ENCODE results near the gene DCUN1D5. TPM values are rescaled to one million over a fixed set of nuclear protein-coding genes. Genes with fewer than 3 reads are reported as not detected.
A peak's percentile ranks its signal among the peaks of the same experiment; 100 is the strongest.

The DCUN1D5 gene
- total RNA-seq, 1 experiment from 2014 or later: 42.7 TPM

DNA sequence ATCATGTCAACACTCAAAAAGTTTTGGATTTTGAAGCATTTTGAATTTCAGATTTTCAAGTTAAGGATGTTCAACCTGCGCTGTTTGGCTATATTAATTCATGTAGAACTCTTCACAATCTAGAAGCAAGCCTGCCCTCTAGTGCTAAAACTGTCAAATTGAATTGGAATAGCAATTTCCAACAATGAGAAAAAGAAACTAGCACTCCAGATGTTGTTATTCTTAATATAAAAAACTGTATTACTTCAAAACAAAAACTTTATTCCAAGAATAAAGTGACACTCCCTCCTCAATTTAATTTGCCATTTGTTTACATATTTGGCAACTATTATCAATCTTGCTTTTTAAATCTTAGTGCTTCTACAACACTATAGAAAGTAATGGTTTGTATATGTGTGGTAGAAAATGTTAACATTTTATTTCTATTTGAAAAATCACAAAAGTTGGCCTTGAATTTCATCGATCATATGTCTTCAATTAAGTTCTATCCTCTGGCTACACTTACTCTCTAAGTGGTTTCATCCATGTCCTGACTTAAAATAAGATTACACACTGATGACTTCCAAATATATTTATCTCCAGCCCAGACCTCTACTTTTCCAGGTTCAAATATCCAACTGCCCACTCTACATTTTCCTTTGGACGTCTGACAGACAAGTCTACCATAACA lies 36.6 kb downstream of the DCUN1D5 start:
- Histone ChIP-seq H2AFZ (no peak overlapping the region), H3K79me2 (ENCODE audit: low read depth) (no peaks in the 10 kb centered on the region), H4K20me1 (ENCODE audit: insufficient read depth) (no peaks in the 10 kb centered on the region), H3K36me3 (ENCODE audit: low read depth) (0 out of 2 replicates have a peak, but pooled peaks cover 8% of the 10 kb centered on the region), H3K27ac (no peak overlapping the region), H3K9me3 (ENCODE audit: insufficient read depth, low read depth) (no peaks in the 10 kb centered on the region), H3F3A (ENCODE audit: insufficient read depth, low read depth) (peaks cover 33% of the 10 kb centered on the region), H3K4me1 (replicated peaks; ENCODE audit: insufficient read depth) (no peaks in the 10 kb centered on the region), H3K27me3 (ENCODE audit: insufficient read depth, low read depth) (no peaks in the 10 kb centered on the region), H3K9me2 (ENCODE audit: insufficient read depth) (no peaks in the 10 kb centered on the region), H3K4me3 (no peak overlapping the region), H3K4me2 (no peak overlapping the region)
- CTCF ChIA-PET: no interaction called here
- DNase-seq: no peak
- no TSS peak for BruUV-seq (replicated peaks)
- POLR2A ChIA-PET (ENCODE audit: unreplicated experiment): no interaction called here
- TF ChIP-seq, protein P1, sequence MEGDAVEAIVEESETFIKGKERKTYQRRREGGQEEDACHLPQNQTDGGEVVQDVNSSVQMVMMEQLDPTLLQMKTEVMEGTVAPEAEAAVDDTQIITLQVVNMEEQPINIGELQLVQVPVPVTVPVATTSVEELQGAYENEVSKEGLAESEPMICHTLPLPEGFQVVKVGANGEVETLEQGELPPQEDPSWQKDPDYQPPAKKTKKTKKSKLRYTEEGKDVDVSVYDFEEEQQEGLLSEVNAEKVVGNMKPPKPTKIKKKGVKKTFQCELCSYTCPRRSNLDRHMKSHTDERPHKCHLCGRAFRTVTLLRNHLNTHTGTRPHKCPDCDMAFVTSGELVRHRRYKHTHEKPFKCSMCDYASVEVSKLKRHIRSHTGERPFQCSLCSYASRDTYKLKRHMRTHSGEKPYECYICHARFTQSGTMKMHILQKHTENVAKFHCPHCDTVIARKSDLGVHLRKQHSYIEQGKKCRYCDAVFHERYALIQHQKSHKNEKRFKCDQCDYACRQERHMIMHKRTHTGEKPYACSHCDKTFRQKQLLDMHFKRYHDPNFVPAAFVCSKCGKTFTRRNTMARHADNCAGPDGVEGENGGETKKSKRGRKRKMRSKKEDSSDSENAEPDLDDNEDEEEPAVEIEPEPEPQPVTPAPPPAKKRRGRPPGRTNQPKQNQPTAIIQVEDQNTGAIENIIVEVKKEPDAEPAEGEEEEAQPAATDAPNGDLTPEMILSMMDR (conservative IDR thresholded peaks at IDR 0.05): peak; percentile 85
- TF ChIP-seq EZH2 (IDR thresholded peaks at IDR 0.05; ENCODE audit: low read depth): no peak
- intact Hi-C loops (cut with micrococcal nuclease; ENCODE audit: unreplicated experiment): loop anchor here (1.0 to 2.0 kb wide), 3 partner anchors 141 to 322 kb away; no protein-coding TSS in a partner anchor

DNA sequence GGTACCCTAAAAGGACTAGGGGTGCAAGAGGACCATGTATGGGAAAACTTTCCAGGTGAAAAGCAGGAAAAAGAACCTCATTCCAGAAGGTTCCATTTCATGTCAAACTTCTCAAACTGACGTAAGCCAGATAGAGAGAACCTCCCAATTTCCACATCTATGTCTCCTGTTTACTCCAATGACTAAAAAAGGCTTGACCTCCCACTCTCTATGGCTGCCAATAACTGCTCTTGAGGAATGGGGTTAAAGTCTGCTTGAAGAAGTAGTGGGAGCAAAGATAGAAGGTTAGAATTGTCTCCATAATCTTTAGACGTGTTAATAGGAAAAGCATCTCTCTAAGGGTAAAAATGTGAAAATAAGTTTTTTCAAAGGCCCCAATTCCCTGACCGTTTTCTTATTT lies 38.0 kb downstream of the DCUN1D5 start:
- intact Hi-C loops (cut with micrococcal nuclease; ENCODE audit: unreplicated experiment): loop anchor here (2.0 kb wide), 1 partner anchor 139 kb away; no protein-coding TSS in a partner anchor
- Histone ChIP-seq H4K20me1 (ENCODE audit: insufficient read depth) (no peaks in the 10 kb centered on the region), H3F3A (ENCODE audit: insufficient read depth, low read depth) (peaks cover 33% of the 10 kb centered on the region), H2AFZ (no peak overlapping the region), H3K27ac (no peak overlapping the region), H3K4me3 (no peak overlapping the region), H3K9me3 (ENCODE audit: insufficient read depth, low read depth) (no peaks in the 10 kb centered on the region), H3K27me3 (ENCODE audit: insufficient read depth, low read depth) (no peaks in the 10 kb centered on the region), H3K79me2 (ENCODE audit: low read depth) (no peaks in the 10 kb centered on the region), H3K4me1 (replicated peaks; ENCODE audit: insufficient read depth) (no peaks in the 10 kb centered on the region), H3K36me3 (ENCODE audit: low read depth) (0 out of 2 replicates have a peak, but pooled peaks cover 3% of the 10 kb centered on the region), H3K4me2 (no peak overlapping the region), H3K9me2 (ENCODE audit: insufficient read depth) (no peaks in the 10 kb centered on the region)
- POLR2A ChIA-PET (ENCODE audit: unreplicated experiment): no interaction called here
- BruUV-seq (replicated peaks): no TSS peak
- CTCF ChIA-PET: interaction anchor here (0.7 to 0.9 kb wide), 3 partner anchors 97 to 440 kb away, joined by 3 to 4 read pairs (median 3); no protein-coding TSS in a partner anchor
- TF ChIP-seq EZH2 (IDR thresholded peaks at IDR 0.05; ENCODE audit: low read depth): no peak
- TF ChIP-seq, protein P1 (conservative IDR thresholded peaks at IDR 0.05): no peak
- no peak for DNase-seq

DNA sequence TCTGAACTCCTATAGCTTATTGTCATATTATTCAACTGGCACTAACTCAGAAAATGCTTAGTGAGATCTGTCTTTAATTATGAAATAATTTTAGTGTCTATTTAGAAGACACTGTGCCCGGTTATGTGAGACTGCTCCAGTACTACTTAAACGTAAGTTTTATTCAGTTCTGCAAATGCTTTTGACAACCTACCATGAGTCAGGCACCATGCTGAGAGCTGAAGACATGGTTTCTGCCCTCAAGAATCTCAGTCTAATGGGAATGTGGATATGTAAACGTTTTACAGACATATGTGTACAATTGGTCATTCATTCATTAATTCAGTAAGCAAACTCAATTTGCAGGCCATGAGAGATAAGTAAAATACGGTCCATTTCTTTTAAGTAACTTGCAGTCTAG lies 40.0 kb downstream of the DCUN1D5 start:
- DNase-seq: no peak
- Histone ChIP-seq H3K4me1 (replicated peaks; ENCODE audit: insufficient read depth) (no peaks in the 10 kb centered on the region), H3K9me3 (ENCODE audit: insufficient read depth, low read depth) (no peaks in the 10 kb centered on the region), H4K20me1 (ENCODE audit: insufficient read depth) (no peaks in the 10 kb centered on the region), H3K4me3 (no peak overlapping the region), H3K27ac (no peak overlapping the region), H3K4me2 (no peak overlapping the region), H3K9me2 (ENCODE audit: insufficient read depth) (no peaks in the 10 kb centered on the region), H3K27me3 (ENCODE audit: insufficient read depth, low read depth) (no peaks in the 10 kb centered on the region), H2AFZ (no peak overlapping the region), H3F3A (ENCODE audit: insufficient read depth, low read depth) (peaks cover 28% of the 10 kb centered on the region), H3K79me2 (ENCODE audit: low read depth) (no peaks in the 10 kb centered on the region), H3K36me3 (ENCODE audit: low read depth) (0 out of 2 replicates have a peak, but pooled peaks cover 2% of the 10 kb centered on the region)
- ChIA-PET POLR2A (ENCODE audit: unreplicated experiment) (no interaction called here), CTCF (no interaction called here)
- no TSS peak for BruUV-seq (replicated peaks)
- intact Hi-C loops (cut with micrococcal nuclease; ENCODE audit: unreplicated experiment): no loop called here
- TF ChIP-seq EZH2 (IDR thresholded peaks at IDR 0.05; ENCODE audit: low read depth): no peak
- TF ChIP-seq, protein P1 (conservative IDR thresholded peaks at IDR 0.05): no peak

All from PC-9 (cell line).